ENCODE data around the gene TMEFF2. TPM values are rescaled to one million over a fixed set of nuclear protein-coding genes. Genes with fewer than 3 reads are reported as not detected.

TMEFF2 gene
- total and polyA plus RNA-seq, 2 of the 4 experiments (the other 2 are of a cell fraction) = 1.3 to 3.0 TPM

DNA sequence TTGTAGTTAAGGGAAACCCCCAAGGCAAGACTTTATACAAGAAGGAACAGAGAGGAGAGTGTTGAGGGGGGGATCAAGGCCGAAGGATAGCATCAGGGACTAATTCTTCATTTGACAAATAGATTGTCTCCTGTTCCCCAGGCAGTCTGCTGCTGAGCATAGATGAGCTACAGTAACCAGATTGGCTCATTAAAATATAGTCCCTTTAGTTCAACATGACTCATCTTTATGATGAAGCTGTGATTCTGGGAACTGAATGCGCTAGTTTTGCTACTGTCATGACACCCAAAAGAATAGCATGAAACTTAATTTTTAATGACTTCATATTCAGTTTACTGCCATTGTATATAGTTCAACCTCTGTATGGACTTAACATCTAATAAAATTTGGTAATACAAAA lies 35.5 kb downstream of the TMEFF2 start:
- Histone ChIP-seq H3K27ac (ENCODE audit: insufficient read depth, low read length) (no peak overlapping the region), H4K8ac (ENCODE audit: low read depth in 2 of 2, low read length in 2 of 2) (no peak overlapping the region), H3K9me1 (ENCODE audit: insufficient read depth, low read length) (no peaks in the 10 kb centered on the region), H3K56ac (ENCODE audit: extremely low read depth, insufficient read depth, low read length) (no peak overlapping the region), H3K14ac (replicated peaks; ENCODE audit: low read depth, low read length) (no peak overlapping the region), H3K36me3 (ENCODE audit: control insufficient read depth, insufficient read depth, low read length) (no peaks in the 10 kb centered on the region), H2BK20ac (ENCODE audit: low read depth, low read length) (no peak overlapping the region), H2AFZ (replicated peaks; ENCODE audit: low read length, poor library complexity) (no peak overlapping the region), H3K4me3 (ENCODE audit: insufficient read depth, low read depth, low read length) (no peak overlapping the region), H3K4me2 (ENCODE audit: low read depth, low read length) (no peak overlapping the region), H4K91ac (ENCODE audit: insufficient read depth, low read depth, low read length) (no peak overlapping the region), H3K27me3 (ENCODE audit: control insufficient read depth, insufficient read depth, low read length) (no peaks in the 10 kb centered on the region), H4K20me1 (ENCODE audit: insufficient read depth, low read length) (no peaks in the 10 kb centered on the region), H3K23ac (ENCODE audit: low read depth, low read length) (no peak overlapping the region), H2AK5ac (ENCODE audit: low read depth, low read length) (no peak overlapping the region), H2BK120ac (ENCODE audit: low read depth, low read length) (no peak overlapping the region), H3K4me1 (ENCODE audit: control insufficient read depth, insufficient read depth, low read length) (no peaks in the 10 kb centered on the region), H3K9ac (ENCODE audit: low read depth, low read length) (no peak overlapping the region), H2BK15ac (ENCODE audit: low read depth, low read length) (no peak overlapping the region), H2AK9ac (replicated peaks; ENCODE audit: low read depth, low read length, poor library complexity) (no peak overlapping the region), H4K5ac (ENCODE audit: low read depth, low read length) (no peak overlapping the region), H3K18ac (ENCODE audit: low read depth, low read length) (no peak overlapping the region), H2BK5ac (ENCODE audit: low read depth, low read length, poor library complexity, severe bottlenecking) (no peak overlapping the region), H3K79me1 (ENCODE audit: low read depth in 1 of 2, low read length in 2 of 2) (no peaks in the 10 kb centered on the region), H3K4ac (ENCODE audit: low read depth, low read length) (no peak overlapping the region), H3K9me3 (ENCODE audit: control insufficient read depth, insufficient read depth, low read length) (no peaks in the 10 kb centered on the region)
- no TSS peak for BruUV-seq (replicated peaks)
- in situ Hi-C loops (cut with MboI; ENCODE audit: low sequenced_read_pairs) (loop anchor here (5.0 kb wide), 1 partner anchor 592 kb away; no protein-coding TSS in a partner anchor), intact Hi-C loops (cut with micrococcal nuclease) (no loop called here), dilution Hi-C loops (cut with HindIII; ENCODE audit: low sequenced_read_pairs, unreplicated experiment) (no loop called here)
- TF ChIP-seq MXI1 (IDR thresholded peaks at IDR 0.05; ENCODE audit: borderline replicate concordance, low read depth, low read length) (no peak), RCOR1 (IDR thresholded peaks at IDR 0.05; ENCODE audit: insufficient replicate concordance, low read length) (no peak)
- TF ChIP-seq, protein P1, sequence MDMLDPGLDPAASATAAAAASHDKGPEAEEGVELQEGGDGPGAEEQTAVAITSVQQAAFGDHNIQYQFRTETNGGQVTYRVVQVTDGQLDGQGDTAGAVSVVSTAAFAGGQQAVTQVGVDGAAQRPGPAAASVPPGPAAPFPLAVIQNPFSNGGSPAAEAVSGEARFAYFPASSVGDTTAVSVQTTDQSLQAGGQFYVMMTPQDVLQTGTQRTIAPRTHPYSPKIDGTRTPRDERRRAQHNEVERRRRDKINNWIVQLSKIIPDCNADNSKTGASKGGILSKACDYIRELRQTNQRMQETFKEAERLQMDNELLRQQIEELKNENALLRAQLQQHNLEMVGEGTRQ (IDR thresholded peaks at IDR 0.05; ENCODE audit: low read depth, low read length) = no peak
- ChIA-PET CTCF (no interaction called here), POLR2A (ENCODE audit: unreplicated experiment) (no interaction called here)
- DNase-seq (peak; percentile 2), ATAC-seq (ENCODE audit: low read depth) (no peak)
- WGBS, 2 experiments (ENCODE audit: extremely low coverage in 2 of 2, insufficient read length in 1 of 2) = no CpG with 5 or more reads among the region's 2 CpGs

Data from IMR-90 (cell line).